ENCODE measurements around the gene ESPL1.

The ESPL1 gene

GRCh38 chr12:53224897-53225634, 43.0 kb upstream of the ESPL1 start:
- no peak for DNase-seq (ENCODE audit: low spot score)
- in situ Hi-C loops (cut with MboI; ENCODE audit: low sequenced_read_pairs, unreplicated experiment): no loop called here
- no peak for TF ChIP-seq CTCF (IDR thresholded peaks at IDR 0.05; ENCODE audit: borderline replicate concordance, control extremely low read depth, extremely low read depth, insufficient read depth, missing control alignments)

GRCh38 chr12:53225635-53226424, 42.3 kb upstream of the ESPL1 start:
- TF ChIP-seq CTCF (IDR thresholded peaks at IDR 0.05; ENCODE audit: borderline replicate concordance, control extremely low read depth, extremely low read depth, insufficient read depth, missing control alignments): no peak
- no peak for DNase-seq (ENCODE audit: low spot score)
- in situ Hi-C loops (cut with MboI; ENCODE audit: low sequenced_read_pairs, unreplicated experiment): no loop called here

DNA sequence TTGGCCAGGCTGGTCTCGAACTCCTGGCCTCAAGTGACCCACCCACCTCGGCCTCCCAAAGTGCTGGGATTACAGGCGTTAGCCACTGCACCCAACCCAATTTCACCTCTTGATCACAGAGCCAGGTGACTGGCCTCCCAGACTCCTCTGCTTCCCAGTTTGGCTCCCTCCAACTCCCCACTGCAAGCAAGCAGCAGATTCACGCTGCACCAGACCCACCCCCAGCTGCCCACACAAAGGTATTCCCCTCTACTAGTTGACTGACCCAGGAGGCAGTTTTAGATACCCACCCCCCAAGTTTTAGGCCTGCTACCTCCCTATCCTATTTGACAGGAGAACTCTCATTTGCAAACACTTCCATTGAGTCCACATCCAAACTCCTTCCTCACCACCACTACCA, 41.3 kb upstream of the ESPL1 start:
- TF ChIP-seq CTCF (IDR thresholded peaks at IDR 0.05; ENCODE audit: borderline replicate concordance, control extremely low read depth, extremely low read depth, insufficient read depth, missing control alignments): no peak
- DNase-seq (ENCODE audit: low spot score): no peak
- in situ Hi-C loops (cut with MboI; ENCODE audit: low sequenced_read_pairs, unreplicated experiment): no loop called here

GRCh38 chr12:53227341-53227740, 40.8 kb upstream of the ESPL1 start:
- TF ChIP-seq CTCF (IDR thresholded peaks at IDR 0.05; ENCODE audit: borderline replicate concordance, control extremely low read depth, extremely low read depth, insufficient read depth, missing control alignments): no peak
- DNase-seq (ENCODE audit: low spot score): no peak
- in situ Hi-C loops (cut with MboI; ENCODE audit: low sequenced_read_pairs, unreplicated experiment): no loop called here

DNA sequence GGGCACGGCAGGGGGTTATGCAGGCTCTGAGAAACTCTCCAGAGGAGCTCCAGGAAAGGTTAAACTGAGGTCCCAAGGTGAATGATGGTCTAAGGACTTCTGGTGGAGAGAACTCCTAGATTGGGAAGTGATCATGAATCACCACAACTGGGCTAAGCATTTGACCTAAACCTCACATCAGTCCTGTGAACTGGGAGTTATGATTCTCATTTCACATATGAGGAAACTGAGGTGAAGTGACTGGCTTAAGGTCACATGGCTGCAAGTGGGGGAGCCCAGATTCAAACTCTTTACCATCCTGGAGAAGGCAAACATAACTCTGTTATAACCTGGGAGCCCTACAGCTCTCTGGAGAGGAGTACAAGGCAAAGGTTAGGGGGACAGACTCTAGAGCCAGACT, 40.3 kb upstream of the ESPL1 start:
- DNase-seq (ENCODE audit: low spot score): no peak
- in situ Hi-C loops (cut with MboI; ENCODE audit: low sequenced_read_pairs, unreplicated experiment): no loop called here
- no peak for TF ChIP-seq CTCF (IDR thresholded peaks at IDR 0.05; ENCODE audit: borderline replicate concordance, control extremely low read depth, extremely low read depth, insufficient read depth, missing control alignments)

DNA sequence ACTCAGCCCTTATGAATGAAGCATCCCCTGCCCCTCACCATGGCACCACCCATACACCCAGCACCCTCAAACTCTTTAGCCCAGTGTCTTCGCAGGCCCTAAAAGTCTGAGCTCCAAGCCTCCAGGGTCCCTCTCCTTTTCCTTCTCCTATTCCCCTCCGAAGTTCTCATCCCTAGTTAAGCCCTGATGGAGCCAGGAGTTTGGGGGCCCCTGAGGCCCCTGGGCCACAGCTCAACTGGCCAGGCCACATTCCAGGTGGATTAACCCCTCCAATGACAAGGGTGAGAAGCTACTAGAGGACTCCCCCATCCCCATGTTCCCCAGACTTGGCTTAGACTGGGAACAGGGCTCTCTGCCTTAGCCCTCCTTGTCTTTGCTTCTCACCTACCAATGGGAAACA, 38.6 kb upstream of the ESPL1 start:
- no peak for TF ChIP-seq CTCF (IDR thresholded peaks at IDR 0.05; ENCODE audit: borderline replicate concordance, control extremely low read depth, extremely low read depth, insufficient read depth, missing control alignments)
- DNase-seq (ENCODE audit: low spot score): no peak
- in situ Hi-C loops (cut with MboI; ENCODE audit: low sequenced_read_pairs, unreplicated experiment): no loop called here
